K562 (cell line): ENCODE results near the gene APLNR. TPM values are rescaled to one million over a fixed set of nuclear protein-coding genes. Genes with fewer than 3 reads are reported as not detected.

Experiments
- ATAC-seq: fragments of 200-7000 bp; cut with Tn5 transposase; 3 replicates; pipeline ENCODE4 v1.9.1; 2020; ENCODE audit warnings: moderate library complexity
- BruUV-seq: library from RNA; stranded (reverse); fragments of 400-500 nt; replicated peaks from 2 replicates; lab custom pipeline; 2021; lab: Mats Ljungman, UMichigan
- CTCF ChIA-PET: fragments of 300-600 bp; formaldehyde crosslinking; extraction: SDS; loops from one replicate; lab custom pipeline; 2021; ENCODE audit warnings: low intra/inter-chr PET ratio; lab: Yijun Ruan, JAX
- POLR2A ChIA-PET: fragments of 300-600, 350-650 bp; sonication (Branson Sonifier 250); formaldehyde crosslinking; extraction: SDS; loops from one replicate; lab custom pipeline; 2021; ENCODE audit warnings: antibody characterized with exemption, inconsistent platforms; lab: Yijun Ruan, JAX
- DNase-seq, 4 experiments: peaks; one replicate each; pipeline versions ENCODE4 v3.0.0 to v3.0.0-alpha.2; 2011 to 2018; ENCODE audit warnings: low spot score in 3 of 4, mixed read lengths in 3 of 4; ENCODE audit errors: extremely low read depth in 1 of 4
- FAIRE-seq: peaks from 2 replicates; lab custom pipeline; 2011; peaks lifted over from hg19 to GRCh38; lab: Jason Lieb, UNC
- H2AFZ ChIP-seq: 2 replicates; pipeline ENCODE4 v1.6.0; 2011; ENCODE audit warnings: low read depth, low read length, control low read depth, inconsistent platforms
- H3K27ac ChIP-seq: fragments of 200-600 bp; 3 replicates; pipeline ENCODE4 v1.8.0; 2011; ENCODE audit warnings: low read depth, mild to moderate bottlenecking, control low read depth, inconsistent platforms, low read length, moderate library complexity, mixed read lengths; ENCODE audit errors: extremely low read depth
- H3K27me3 ChIP-seq, 2 experiments: fragments of 300-600 bp in 1 of 2; 2 replicates in 1 of 2; 3 replicates in 1 of 2; pipeline versions ENCODE4 v1.6.0 to v1.8.0; 2011; ENCODE audit warnings: inconsistent platforms in 2 of 2, low read length in 2 of 2, mild to moderate bottlenecking in 1 of 2, mixed read lengths in 1 of 2, moderate library complexity in 1 of 2; ENCODE audit not compliant: control insufficient read depth in 2 of 2, insufficient read depth in 2 of 2
- H3K36me3 ChIP-seq: fragments of 300-600 bp; 3 replicates; pipeline ENCODE4 v1.8.0; 2011; ENCODE audit warnings: mild to moderate bottlenecking, low read length, inconsistent platforms; ENCODE audit not compliant: control insufficient read depth, insufficient read depth
- H3K4me1 ChIP-seq, 2 experiments: fragments of 200-600 bp in 1 of 2; replicated peaks in 1 of 2; 2 replicates in 1 of 2; 3 replicates in 1 of 2; pipeline versions ENCODE4 v1.5.1 to v1.8.0; 2011; ENCODE audit warnings: inconsistent platforms in 2 of 2, low read length in 2 of 2, mild to moderate bottlenecking in 1 of 2, mixed read lengths in 1 of 2, moderate library complexity in 1 of 2; ENCODE audit not compliant: control insufficient read depth in 2 of 2, insufficient read depth in 2 of 2
- H3K4me2 ChIP-seq: 2 replicates; pipeline ENCODE4 v1.6.1; 2011; ENCODE audit warnings: low read length, control low read depth, inconsistent platforms, mixed read lengths; ENCODE audit not compliant: insufficient read depth
- H3K4me3 ChIP-seq: fragments of 200-600 bp; sonication (generic), shearing (Covaris generic); 2 replicates; pipeline ENCODE4 v1.5.1; 2016; ENCODE audit warnings: control low read depth, inconsistent platforms
- H3K79me2 ChIP-seq: fragments of 200-600 bp; 3 replicates; pipeline ENCODE4 v1.8.0; 2011; ENCODE audit warnings: low read length, inconsistent platforms; ENCODE audit not compliant: control insufficient read depth, insufficient read depth
- H3K9ac ChIP-seq, 2 experiments: 2 replicates each; pipeline versions ENCODE4 v1.6.0 to v1.6.1; 2011; ENCODE audit warnings: low read depth in 2 of 2, low read length in 2 of 2, control low read depth in 1 of 2, inconsistent platforms in 1 of 2, mild to moderate bottlenecking in 1 of 2, mixed read lengths in 1 of 2; ENCODE audit not compliant: insufficient read depth in 1 of 2
- H3K9me1 ChIP-seq: one replicate; pipeline ENCODE4 v1.6.0; 2011; ENCODE audit warnings: inconsistent platforms, mild to moderate bottlenecking, low read length, moderate library complexity; ENCODE audit not compliant: control insufficient read depth, insufficient read depth
- H3K9me3 ChIP-seq: replicated peaks from 2 replicates; pipeline ENCODE4 v1.5.1; 2011; ENCODE audit warnings: low read depth, low read length, inconsistent platforms; ENCODE audit not compliant: control insufficient read depth, insufficient read depth
- H4K20me1 ChIP-seq: replicated peaks from 2 replicates; pipeline ENCODE4 v1.6.1; 2011; ENCODE audit warnings: low read length, inconsistent platforms, mixed read lengths; ENCODE audit not compliant: control insufficient read depth, insufficient read depth
- EP300 ChIP-seq: IDR thresholded peaks from 2 replicates; pipeline ENCODE4 v1.6.1; 2012; ENCODE audit warnings: low read length, improper control_type of control experiment
- EZH2 ChIP-seq: IDR thresholded peaks from 2 replicates; pipeline ENCODE4 v1.6.1; 2012; ENCODE audit warnings: low read depth, mild to moderate bottlenecking, inconsistent platforms, low read length, borderline replicate concordance
- IRF2 ChIP-seq: sonication (generic); formaldehyde crosslinking; IDR thresholded peaks from 2 replicates; pipeline ENCODE4 v1.8.1; 2022; ENCODE audit warnings: mild to moderate bottlenecking, missing genetic modification reagents
- RAD21 ChIP-seq, 2 experiments: fragments of 250-450 bp in 1 of 2; fragments of 450-650 bp in 1 of 2; sonication (Bioruptor Pico) in 1 of 2; formaldehyde crosslinking in 1 of 2; IDR thresholded peaks in 1 of 2; conservative IDR thresholded peaks in 1 of 2; 2 replicates each; pipeline versions ENCODE4 v1.4.0 to v1.8.0; 2020 to 2022; ENCODE audit warnings: mild to moderate bottlenecking in 2 of 2, moderate library complexity in 1 of 2
- TARDBP ChIP-seq: fragments of 450-650 bp; IDR thresholded peaks from 2 replicates; pipeline ENCODE4 v1.6.1; 2016
- ZFP1 ChIP-seq: fragments of 450-650 bp; formaldehyde crosslinking; IDR thresholded peaks from 2 replicates; pipeline ENCODE4 v1.4.0; 2020; ENCODE audit warnings: mild to moderate bottlenecking, mixed read lengths
- ZNF140 ChIP-seq: fragments of 250-450 bp; sonication (Bioruptor Pico); IDR thresholded peaks from 2 replicates; pipeline ENCODE4 v1.8.0; 2021; ENCODE audit warnings: moderate library complexity, mild to moderate bottlenecking, inconsistent platforms
- WGBS: fragments of 100-300 bp; shearing (Covaris generic); methylation state at CpG from one replicate; pipeline ENCODE4 v1.1.6; 2016; ENCODE audit warnings: low coverage, mixed read lengths; ENCODE audit not compliant: insufficient coverage; ENCODE audit errors: missing lambda C conversion rate; 5-methylcytosine and 5-hydroxymethylcytosine counted together
- in situ Hi-C: fragments of 300-500 bp; cut with MboI; formaldehyde crosslinking; loops from 4 replicates; pipeline ENCODE4 v1.15.0; 2018; ENCODE audit warnings: inconsistent platforms, mixed read lengths
- intact Hi-C: fragments of 100-400 bp; cut with micrococcal nuclease; formaldehyde crosslinking; loops from 2 replicates; pipeline ENCODE4 v1.14.2; 2022
- polyA plus RNA-seq, 8 experiments: library from polyadenylated mRNA; depleted of rRNA in 4 of 8; stranded (reverse) in 5 of 8; unstranded in 3 of 8; fragments of >200 nt; fragmentation: Nextera tagmentation in 2 of 8; fragmentation: Illumina TruSeq in 1 of 8; extraction: Ambion mirVana in 2 of 8; extraction: Trizol in 1 of 8; gene quantifications; 2 replicates each; pipeline versions ENCODE4 v1.2.1 to v1.2.3, GENCODE V29; 2011 to 2014; ENCODE audit warnings: inconsistent platforms in 1 of 8, missing spikeins in 1 of 8
- total RNA-seq, 7 experiments: library from RNA; depleted of rRNA in 6 of 7; stranded (reverse); fragments of >200 nt in 6 of 7; fragmentation: Illumina TruSeq in 2 of 7; extraction: Trizol in 2 of 7; gene quantifications; 2 replicates each; pipeline versions ENCODE4 v1.2.1 to v1.2.3, GENCODE V29; 2011 to 2021; ENCODE audit warnings: low replicate concordance in 1 of 7
- TF ChIP-seq, protein P1 (sequence below): fragments of 250-450 bp; sonication (Bioruptor Pico); IDR thresholded peaks from 2 replicates; pipeline ENCODE4 v1.9.0; 2021; ENCODE audit warnings: mild to moderate bottlenecking, inconsistent platforms
- TF ChIP-seq, protein P2 (sequence below): fragments of 250-450 bp; sonication (Bioruptor Pico); IDR thresholded peaks from 2 replicates; pipeline ENCODE4 v1.8.0; 2022; ENCODE audit warnings: moderate library complexity, mild to moderate bottlenecking, inconsistent platforms
- TF ChIP-seq, protein P3 (sequence below): sonication (generic); formaldehyde crosslinking; IDR thresholded peaks from 2 replicates; pipeline ENCODE4 v1.9.0; 2022; ENCODE audit warnings: mild to moderate bottlenecking, missing genetic modification reagents
- TF ChIP-seq, protein P4 (sequence below): fragments of 450-650 bp; formaldehyde crosslinking; IDR thresholded peaks from 2 replicates; pipeline ENCODE4 v1.4.0; 2022; ENCODE audit warnings: mild to moderate bottlenecking, moderate library complexity

The APLNR gene
- total and polyA plus RNA-seq, 9 of the 15 experiments (the other 6 are each of a cell fraction or from before 2014, with no cell fraction given): 0.15 to 2.0 (median 0.65) TPM

DNA sequence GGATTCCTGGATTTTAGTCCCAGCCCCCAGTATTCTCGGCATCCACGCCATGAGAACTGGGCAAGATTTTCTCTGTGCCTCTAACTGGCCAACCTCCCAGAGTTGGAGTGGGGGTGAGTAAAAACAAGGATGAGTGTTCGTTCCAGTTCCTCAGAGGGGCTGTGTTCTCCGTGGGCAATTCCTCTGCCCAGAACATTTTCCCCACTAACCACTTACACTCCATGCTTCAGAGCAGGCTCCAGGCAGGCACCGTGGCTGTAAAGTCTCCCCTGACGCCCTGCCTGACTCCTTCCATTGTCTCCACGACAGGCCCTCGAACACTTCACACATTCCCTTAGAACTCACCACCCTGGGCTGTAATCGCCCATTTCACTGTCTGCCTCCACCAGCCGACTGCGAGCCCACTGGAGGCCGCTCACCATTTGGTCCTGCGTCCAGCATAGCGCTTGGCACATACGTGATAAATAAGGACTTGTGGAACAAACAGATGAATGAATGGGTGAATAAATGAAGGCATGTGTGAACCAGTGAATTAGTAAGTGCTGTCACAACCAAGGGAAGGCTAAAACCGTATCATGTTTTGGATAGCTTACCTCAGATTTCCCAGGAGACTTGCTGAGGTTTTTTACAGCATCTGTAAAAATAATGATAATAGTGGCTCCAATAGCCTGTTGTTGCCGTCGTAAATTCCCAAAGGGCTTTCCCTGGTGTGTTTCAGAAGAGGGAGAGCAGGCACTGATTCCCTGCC, 6.1 kb downstream of the APLNR start (continued):
- TF ChIP-seq, protein P1, sequence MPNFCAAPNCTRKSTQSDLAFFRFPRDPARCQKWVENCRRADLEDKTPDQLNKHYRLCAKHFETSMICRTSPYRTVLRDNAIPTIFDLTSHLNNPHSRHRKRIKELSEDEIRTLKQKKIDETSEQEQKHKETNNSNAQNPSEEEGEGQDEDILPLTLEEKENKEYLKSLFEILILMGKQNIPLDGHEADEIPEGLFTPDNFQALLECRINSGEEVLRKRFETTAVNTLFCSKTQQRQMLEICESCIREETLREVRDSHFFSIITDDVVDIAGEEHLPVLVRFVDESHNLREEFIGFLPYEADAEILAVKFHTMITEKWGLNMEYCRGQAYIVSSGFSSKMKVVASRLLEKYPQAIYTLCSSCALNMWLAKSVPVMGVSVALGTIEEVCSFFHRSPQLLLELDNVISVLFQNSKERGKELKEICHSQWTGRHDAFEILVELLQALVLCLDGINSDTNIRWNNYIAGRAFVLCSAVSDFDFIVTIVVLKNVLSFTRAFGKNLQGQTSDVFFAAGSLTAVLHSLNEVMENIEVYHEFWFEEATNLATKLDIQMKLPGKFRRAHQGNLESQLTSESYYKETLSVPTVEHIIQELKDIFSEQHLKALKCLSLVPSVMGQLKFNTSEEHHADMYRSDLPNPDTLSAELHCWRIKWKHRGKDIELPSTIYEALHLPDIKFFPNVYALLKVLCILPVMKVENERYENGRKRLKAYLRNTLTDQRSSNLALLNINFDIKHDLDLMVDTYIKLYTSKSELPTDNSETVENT: no peak
- TF ChIP-seq ZFP1 (no peak), IRF2 (CRISPR knock-in tag) (no peak), RAD21 (CRISPR knock-in tag; conservative IDR thresholded peaks at IDR 0.05 in 1 of 2, IDR thresholded peaks at IDR 0.05 in 1 of 2) (no peak)

DNA sequence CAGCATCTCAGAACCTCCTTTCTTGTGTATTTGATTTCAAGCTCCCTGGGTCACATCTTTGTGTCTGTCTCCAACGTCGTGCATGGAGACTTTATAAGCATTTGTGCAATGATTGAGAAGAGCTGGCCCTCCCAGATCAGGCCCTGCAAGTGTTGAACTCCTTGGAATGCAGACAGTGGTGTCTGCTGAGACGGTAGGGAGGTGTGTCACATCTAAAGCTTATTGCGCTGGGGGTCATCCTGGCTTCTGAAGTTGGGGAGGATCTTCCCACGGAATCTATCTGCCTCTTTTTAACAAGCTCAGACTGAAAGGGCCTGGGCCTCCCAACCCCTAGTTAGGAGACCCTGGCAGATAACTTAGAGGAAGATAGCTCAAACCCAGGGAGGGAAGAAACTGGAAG, 6.7 kb downstream of the APLNR start:
- FAIRE-seq (no peak), ATAC-seq (no peak), DNase-seq (no peak)
- Histone ChIP-seq H3K79me2 (no peaks in the 10 kb centered on the region), H3K27ac (no peak overlapping the region), H3K9me3 (no peaks in the 10 kb centered on the region), H3K27me3 (peaks cover 8 to 21% of the 10 kb centered on the region in 2 experiments), H3K4me1 (peaks cover 0 to 6% of the 10 kb centered on the region in 2 experiments; a peak in 3 of 5 replicates), H2AFZ (no peak overlapping the region), H3K4me2 (no peak overlapping the region), H3K36me3 (no peaks in the 10 kb centered on the region), H3K4me3 (no peak overlapping the region), H4K20me1 (no peaks in the 10 kb centered on the region; the same call in 1 of the 2 replicates), H3K9me1 (no peaks in the 10 kb centered on the region), H3K9ac (no peak overlapping the region)
- in situ Hi-C loops (no loop called here), intact Hi-C loops (no loop called here)
- ChIA-PET CTCF (no interaction called here), POLR2A (no interaction called here)
- WGBS: 3% methylated on average over 5 of the region's 5 CpGs
- TF ChIP-seq, protein P2, sequence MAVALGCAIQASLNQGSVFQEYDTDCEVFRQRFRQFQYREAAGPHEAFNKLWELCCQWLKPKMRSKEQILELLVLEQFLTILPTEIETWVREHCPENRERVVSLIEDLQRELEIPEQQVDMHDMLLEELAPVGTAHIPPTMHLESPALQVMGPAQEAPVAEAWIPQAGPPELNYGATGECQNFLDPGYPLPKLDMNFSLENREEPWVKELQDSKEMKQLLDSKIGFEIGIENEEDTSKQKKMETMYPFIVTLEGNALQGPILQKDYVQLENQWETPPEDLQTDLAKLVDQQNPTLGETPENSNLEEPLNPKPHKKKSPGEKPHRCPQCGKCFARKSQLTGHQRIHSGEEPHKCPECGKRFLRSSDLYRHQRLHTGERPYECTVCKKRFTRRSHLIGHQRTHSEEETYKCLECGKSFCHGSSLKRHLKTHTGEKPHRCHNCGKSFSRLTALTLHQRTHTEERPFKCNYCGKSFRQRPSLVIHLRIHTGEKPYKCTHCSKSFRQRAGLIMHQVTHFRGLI (CRISPR knock-in tag): no peak
- TF ChIP-seq, protein P3, sequence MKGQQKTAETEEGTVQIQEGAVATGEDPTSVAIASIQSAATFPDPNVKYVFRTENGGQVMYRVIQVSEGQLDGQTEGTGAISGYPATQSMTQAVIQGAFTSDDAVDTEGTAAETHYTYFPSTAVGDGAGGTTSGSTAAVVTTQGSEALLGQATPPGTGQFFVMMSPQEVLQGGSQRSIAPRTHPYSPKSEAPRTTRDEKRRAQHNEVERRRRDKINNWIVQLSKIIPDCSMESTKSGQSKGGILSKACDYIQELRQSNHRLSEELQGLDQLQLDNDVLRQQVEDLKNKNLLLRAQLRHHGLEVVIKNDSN: no peak
- TF ChIP-seq, protein P4, sequence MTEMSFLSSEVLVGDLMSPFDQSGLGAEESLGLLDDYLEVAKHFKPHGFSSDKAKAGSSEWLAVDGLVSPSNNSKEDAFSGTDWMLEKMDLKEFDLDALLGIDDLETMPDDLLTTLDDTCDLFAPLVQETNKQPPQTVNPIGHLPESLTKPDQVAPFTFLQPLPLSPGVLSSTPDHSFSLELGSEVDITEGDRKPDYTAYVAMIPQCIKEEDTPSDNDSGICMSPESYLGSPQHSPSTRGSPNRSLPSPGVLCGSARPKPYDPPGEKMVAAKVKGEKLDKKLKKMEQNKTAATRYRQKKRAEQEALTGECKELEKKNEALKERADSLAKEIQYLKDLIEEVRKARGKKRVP: no peak
- TF ChIP-seq TARDBP (no peak), EP300 (no peak), EZH2 (no peak), ZNF140 (no peak)
- BruUV-seq: no TSS peak
